GM23338 (cell line): ENCODE data around the gene GOLT1A. TPM values are rescaled to one million over a fixed set of nuclear protein-coding genes. Genes with fewer than 3 reads are reported as not detected.

Experiments
- ATAC-seq: fragments of 200-7000 bp; cut with Tn5 transposase; 3 replicates; pipeline ENCODE4 v1.9.1; 2020
- DNase-seq: peaks from one replicate; pipeline ENCODE4 v3.0.0-alpha.2; 2015; ENCODE audit warnings: low spot score
- H2AFZ ChIP-seq: fragments of 200-600 bp; sonication (generic); 2 replicates; pipeline ENCODE4 v1.8.0; 2016; ENCODE audit warnings: antibody characterized with exemption, mild to moderate bottlenecking, moderate library complexity
- H3F3A ChIP-seq: fragments of 200-600 bp; sonication (generic); replicated peaks from 2 replicates; pipeline ENCODE4 v1.8.0; 2017; ENCODE audit warnings: antibody characterized with exemption, mixed run types, low read depth
- H3K27ac ChIP-seq: fragments of 200-600 bp; sonication (generic); 2 replicates; pipeline ENCODE4 v1.6.1; 2016; ENCODE audit warnings: low read depth
- H3K27me3 ChIP-seq: fragments of 200-600 bp; sonication (generic); 2 replicates; pipeline ENCODE4 v1.8.0; 2016; ENCODE audit warnings: mild to moderate bottlenecking, mixed run types, moderate library complexity; ENCODE audit not compliant: insufficient read depth
- H3K36me3 ChIP-seq: fragments of 200-600 bp; sonication (generic); 2 replicates; pipeline ENCODE4 v1.8.0; 2016; ENCODE audit warnings: mild to moderate bottlenecking; ENCODE audit not compliant: insufficient read depth
- H3K4me1 ChIP-seq: fragments of 200-600 bp; sonication (generic); 2 replicates; pipeline ENCODE4 v1.8.0; 2016; ENCODE audit warnings: mild to moderate bottlenecking, moderate library complexity; ENCODE audit not compliant: insufficient read depth
- H3K4me2 ChIP-seq: fragments of 200-600 bp; sonication (generic); 2 replicates; pipeline ENCODE4 v1.7.1; 2017; ENCODE audit warnings: mixed run types
- H3K4me3 ChIP-seq: fragments of 200-600 bp; sonication (generic); 2 replicates; pipeline ENCODE4 v1.6.1; 2016; ENCODE audit warnings: mixed run types
- H3K79me2 ChIP-seq: fragments of 200-600 bp; sonication (generic); replicated peaks from 2 replicates; pipeline ENCODE4 v1.8.0; 2017; ENCODE audit warnings: mild to moderate bottlenecking; ENCODE audit not compliant: insufficient read depth
- H3K9me2 ChIP-seq: fragments of 200-600 bp; sonication (generic); 2 replicates; pipeline ENCODE4 v1.8.0; 2017; ENCODE audit not compliant: insufficient read depth
- H4K20me1 ChIP-seq: fragments of 200-600 bp; sonication (generic); replicated peaks from 2 replicates; pipeline ENCODE4 v1.8.0; 2017; ENCODE audit warnings: mild to moderate bottlenecking; ENCODE audit not compliant: insufficient read depth
- H3K27ac Mint-ChIP-seq: 2 replicates; pipeline ENCODE4 v1.8.0; 2020; ENCODE audit warnings: inconsistent platforms, mild to moderate bottlenecking, moderate library complexity, mixed read lengths
- H3K27me3 Mint-ChIP-seq: 3 replicates; pipeline ENCODE4 v1.8.0; 2022; ENCODE audit warnings: low read depth, mild to moderate bottlenecking, moderate library complexity, mixed read lengths, inconsistent platforms; ENCODE audit not compliant: insufficient read depth, poor library complexity
- H3K36me3 Mint-ChIP-seq: 3 replicates; pipeline ENCODE4 v1.8.0; 2021; ENCODE audit warnings: low read depth, mild to moderate bottlenecking, inconsistent platforms, moderate library complexity, mixed read lengths
- H3K4me1 Mint-ChIP-seq: 3 replicates; pipeline ENCODE4 v1.8.0; 2020; ENCODE audit warnings: mild to moderate bottlenecking, inconsistent platforms, mixed read lengths
- H3K4me3 Mint-ChIP-seq: 3 replicates; pipeline ENCODE4 v1.8.0; 2021; ENCODE audit warnings: moderate library complexity, mild to moderate bottlenecking, inconsistent platforms, mixed read lengths
- H3K9me3 Mint-ChIP-seq: 3 replicates; pipeline ENCODE4 v1.8.0; 2020; ENCODE audit warnings: moderate library complexity, mild to moderate bottlenecking, inconsistent platforms, mixed read lengths
- CREB1 ChIP-seq: fragments of 250-450 bp; sonication (Bioruptor Pico); IDR thresholded peaks from 2 replicates; pipeline ENCODE4 v1.5.0; 2020; ENCODE audit warnings: low read depth, mild to moderate bottlenecking, moderate library complexity
- CTCF ChIP-seq, 2 experiments: fragments of 200-600 bp in 1 of 2; sonication (generic) in 1 of 2; conservative IDR thresholded peaks; 2 replicates each; pipeline versions ENCODE4 v1.5.1 to v1.6.1; 2016 to 2017; ENCODE audit warnings: antibody characterized with exemption in 2 of 2, low read depth in 2 of 2, mild to moderate bottlenecking in 2 of 2, moderate library complexity in 1 of 2
- ETS1 ChIP-seq: IDR thresholded peaks from 2 replicates; pipeline ENCODE4 v1.6.1; 2016; ENCODE audit warnings: antibody characterized with exemption
- EZH2 ChIP-seq: fragments of 200-600 bp; sonication (generic); IDR thresholded peaks from one replicate; pipeline ENCODE4 v1.8.0; 2017; ENCODE audit warnings: antibody characterized with exemption, mild to moderate bottlenecking, low read depth; ENCODE audit not compliant: unreplicated experiment
- JUNB ChIP-seq: IDR thresholded peaks from one replicate; pipeline ENCODE4 v1.6.1; 2016; ENCODE audit warnings: antibody characterized with exemption; ENCODE audit not compliant: unreplicated experiment
- NANOG ChIP-seq: IDR thresholded peaks from 2 replicates; pipeline ENCODE4 v1.6.1; 2016; ENCODE audit warnings: antibody characterized with exemption, borderline replicate concordance
- POLR2AphosphoS5 ChIP-seq: IDR thresholded peaks from 2 replicates; pipeline ENCODE4 v1.6.1; 2016; ENCODE audit warnings: antibody characterized with exemption, low read depth
- REST ChIP-seq: IDR thresholded peaks from one replicate; pipeline ENCODE4 v1.6.1; 2018; ENCODE audit warnings: antibody characterized with exemption; ENCODE audit not compliant: unreplicated experiment
- ZNF114 ChIP-seq: fragments of 250-450 bp; sonication (Bioruptor Pico); IDR thresholded peaks from 2 replicates; pipeline ENCODE4 v1.5.0; 2020; ENCODE audit warnings: mild to moderate bottlenecking, moderate library complexity
- ZNF462 ChIP-seq: fragments of 250-450 bp; sonication (Bioruptor Pico); IDR thresholded peaks from 2 replicates; pipeline ENCODE4 v1.5.0; 2020; ENCODE audit warnings: mild to moderate bottlenecking, moderate library complexity
- polyA plus RNA-seq: library from polyadenylated mRNA; unstranded; fragments of >200 nt; fragmentation: Nextera tagmentation; extraction: Ambion mirVana; gene quantifications from 2 replicates; pipeline ENCODE4 v1.2.1, GENCODE V29; 2016
- total RNA-seq: library from RNA; depleted of rRNA; stranded (reverse); fragments of >200 nt; shearing (Covaris generic); gene quantifications from 2 replicates; pipeline ENCODE4 v1.2.3, GENCODE V29; 2014

The GOLT1A gene
- total and polyA plus RNA-seq, 2 experiments from 2014 or later = 3.0 to 7.2 TPM

- Mint-ChIP-seq H3K4me1 (peaks cover 18% of the 10 kb centered on the region; the same call in 2 of the 3 replicates), H3K4me3 (no peak overlapping the region), H3K27ac (no peak overlapping the region), H3K27me3 (peaks cover 3% of the 10 kb centered on the region), H3K36me3 (peaks cover 5% of the 10 kb centered on the region; the same call in 1 of the 3 replicates), H3K9me3 (no peaks in the 10 kb centered on the region)
- H3K4me2 ChIP-seq = no peak overlapping the region
- H3K27me3 ChIP-seq = no peaks in the 10 kb centered on the region
- no peak overlapping the region for H2AFZ ChIP-seq
- no peak for TF ChIP-seq ETS1
- no peak for TF ChIP-seq ZNF462 (CRISPR knock-in tag)
- TF ChIP-seq REST = no peak
- TF ChIP-seq CREB1 (CRISPR knock-in tag) = no peak
- TF ChIP-seq POLR2AphosphoS5 = no peak
- TF ChIP-seq ZNF114 = no peak
- TF ChIP-seq JUNB = no peak
- no peak for TF ChIP-seq CTCF (conservative IDR thresholded peaks at IDR 0.05; ENCODE audit: low read depth in 2 of 2)
- TF ChIP-seq NANOG = no peak
- no peak for TF ChIP-seq EZH2
- no peaks in the 10 kb centered on the region for H4K20me1 ChIP-seq
- no peaks in the 10 kb centered on the region for H3K36me3 ChIP-seq
- ATAC-seq (no peak), DNase-seq (no peak)
- no peaks in the 10 kb centered on the region for H3K79me2 ChIP-seq
- no peaks in the 10 kb centered on the region for H3K9me2 ChIP-seq
- no peaks in the 10 kb centered on the region for H3F3A ChIP-seq
- no peak overlapping the region for H3K27ac ChIP-seq
- no peaks in the 10 kb centered on the region for H3K4me1 ChIP-seq
- no peak overlapping the region for H3K4me3 ChIP-seq
These were observed 8.4 kb upstream of the GOLT1A start for GRCh38 chr1:204222006-204222763.
